GM18909 (cell line): Measurements from ENCODE around the gene SLC22A14.
A peak's percentile ranks its signal among the peaks of the same experiment; 100 is the strongest.

Source experiments
- ATAC-seq: cut with Tn5 transposase; IDR thresholded peaks from one replicate; pipeline ENCODE4 v1.9.1; 2021; ENCODE audit warnings: mild to moderate bottlenecking; ENCODE audit not compliant: unreplicated experiment, poor library complexity

Gene SLC22A14

GRCh38 chr3:38335263-38335662 is 53.2 kb downstream of the SLC22A14 start:
- ATAC-seq, result no peak

- no peak for ATAC-seq
Observed at GRCh38 chr3:38337703-38338102, 55.6 kb downstream of the SLC22A14 start.

- no peak for ATAC-seq
Observed at GRCh38 chr3:38343797-38344594, 61.9 kb downstream of the SLC22A14 start.

- ATAC-seq, result no peak
Observed at GRCh38 chr3:38345879-38346586, 63.9 kb downstream of the SLC22A14 start.

GRCh38 chr3:38346587-38347410 is 64.7 kb downstream of the SLC22A14 start, which contains the start of gene XYLB:
TSS of gene XYLB (plus strand) at chr3:38346785. CDS start at chr3:38346869, 84 bp downstream.
- peak; percentile 96 for ATAC-seq

- no peak for ATAC-seq
Observed at GRCh38 chr3:38347421-38348200, 65.5 kb downstream of the SLC22A14 start.

GRCh38 chr3:38348903-38349302 is 66.8 kb downstream of the SLC22A14 start:
- no peak for ATAC-seq

GRCh38 chr3:38349684-38350359 is 67.7 kb downstream of the SLC22A14 start:
- ATAC-seq, result no peak

GRCh38 chr3:38353151-38353550 is 71.1 kb downstream of the SLC22A14 start:
- ATAC-seq, result no peak

GRCh38 chr3:38354588-38355330 is 72.7 kb downstream of the SLC22A14 start:
- no peak for ATAC-seq

GRCh38 chr3:38359038-38359437 is 76.9 kb downstream of the SLC22A14 start:
- no peak for ATAC-seq

GRCh38 chr3:38360345-38360744 is 78.3 kb downstream of the SLC22A14 start:
- ATAC-seq, result no peak

GRCh38 chr3:38361496-38361895 is 79.4 kb downstream of the SLC22A14 start:
- ATAC-seq, result no peak

GRCh38 chr3:38362825-38363224 is 80.7 kb downstream of the SLC22A14 start:
- ATAC-seq, result no peak

- ATAC-seq, result no peak
Observed at GRCh38 chr3:38364721-38365400, 82.8 kb downstream of the SLC22A14 start.

GRCh38 chr3:38365469-38366062 is 83.5 kb downstream of the SLC22A14 start:
- no peak for ATAC-seq

GRCh38 chr3:38366082-38366481 is 84.0 kb downstream of the SLC22A14 start:
- ATAC-seq, result no peak

- no peak for ATAC-seq
Observed at GRCh38 chr3:38367779-38368178, 85.7 kb downstream of the SLC22A14 start.
